Kidney (tissue), 14 donors: Measurements from ENCODE around the gene PC. TPM values are rescaled to one million over a fixed set of nuclear protein-coding genes. Genes with fewer than 3 reads are reported as not detected.
A peak's percentile ranks its signal among the peaks of the same experiment; 100 is the strongest.

Experiments
- DNase-seq, 5 donors: peaks; one replicate each; pipeline ENCODE4 v3.0.0-alpha.2; 2013 to 2020
- FAIRE-seq: peaks from 2 replicates; lab custom pipeline; 2012; peaks lifted over from hg19 to GRCh38; lab: Jason Lieb, UNC
- H3K27ac ChIP-seq, 2 donors: one replicate each; pipeline ENCODE4 v1.7.0; 2013; ENCODE audit warnings: low read depth in 2 of 2, low read length in 2 of 2, inconsistent platforms in 1 of 2
- H3K27me3 ChIP-seq: one replicate; pipeline ENCODE4 v1.7.1; 2013; ENCODE audit warnings: low read length, inconsistent platforms; ENCODE audit not compliant: control insufficient read depth, insufficient read depth
- H3K36me3 ChIP-seq, 3 donors: one replicate each; pipeline versions ENCODE4 v1.7.0 to v1.7.1; 2013; ENCODE audit warnings: low read length in 3 of 3, control low read depth in 1 of 3, inconsistent platforms in 1 of 3; ENCODE audit not compliant: insufficient read depth in 3 of 3, control insufficient read depth in 2 of 3
- H3K4me1 ChIP-seq, 3 donors: one replicate each; pipeline versions ENCODE4 v1.7.0 to v1.7.1; 2013; ENCODE audit warnings: low read length in 3 of 3, inconsistent platforms in 1 of 3, low read depth in 1 of 3; ENCODE audit not compliant: control insufficient read depth in 2 of 3, insufficient read depth in 2 of 3
- H3K4me3 ChIP-seq, 3 donors: one replicate each; pipeline versions ENCODE4 v1.7.0 to v1.8.1; 2013; ENCODE audit warnings: low read length in 3 of 3, control low read depth in 1 of 3, inconsistent platforms in 1 of 3
- H3K9ac ChIP-seq, 3 donors: one replicate each; pipeline versions ENCODE4 v1.7.0 to v1.7.1; 2013; ENCODE audit warnings: low read length in 3 of 3, control low read depth in 1 of 3, inconsistent platforms in 1 of 3
- H3K9me3 ChIP-seq, 3 donors: one replicate each; pipeline versions ENCODE4 v1.7.0 to v1.7.1; 2013; ENCODE audit warnings: low read length in 3 of 3, control low read depth in 1 of 3, inconsistent platforms in 1 of 3; ENCODE audit not compliant: control insufficient read depth in 2 of 3, insufficient read depth in 1 of 3
- intact Hi-C: fragments of 100-400 bp; cut with DNase I; formaldehyde crosslinking; loops from one replicate; pipeline ENCODE4 v1.11.1; 2022
- polyA plus RNA-seq: library from polyadenylated mRNA; stranded (reverse); fragments of 350-450 nt; fragmentation: Illumina TruSeq; extraction: RNeasy Lipid Tissue Mini Kit (QIAGEN cat#74804); gene quantifications from one replicate; pipeline ENCODE4 v1.2.3, GENCODE V29; 2014; ENCODE audit warnings: low read depth, low replicate concordance; ENCODE audit not compliant: insufficient read depth
- total RNA-seq: library from RNA; stranded (reverse); fragmentation: NEBNext Ultra II Directional; extraction: Animal tissue kit (Norgen Biotek cat#: 25700); gene quantifications from one replicate; pipeline ENCODE4 v1.2.1, GENCODE V29; 2021
- TF ChIP-seq, protein P1 (sequence below): IDR thresholded peaks from 3 replicates; pipeline ENCODE4 v1.5.1; 2012; ENCODE audit warnings: mild to moderate bottlenecking, moderate library complexity, borderline replicate concordance; ENCODE audit not compliant: insufficient read depth; ENCODE audit errors: extremely low read depth
- donor health status: control.
- donor health status: control.
- donor health status: control.
- donor health status: control.
- donor health status: control.
- donor health status: DM: yes; HTN: yes; CAD: no.
- donor health status: Normal renal cell carcinoma (clear cell type).

Gene PC
- total and polyA plus RNA-seq, 2 donors from 2014 or later = 20.8 to 95.2 TPM

DNA sequence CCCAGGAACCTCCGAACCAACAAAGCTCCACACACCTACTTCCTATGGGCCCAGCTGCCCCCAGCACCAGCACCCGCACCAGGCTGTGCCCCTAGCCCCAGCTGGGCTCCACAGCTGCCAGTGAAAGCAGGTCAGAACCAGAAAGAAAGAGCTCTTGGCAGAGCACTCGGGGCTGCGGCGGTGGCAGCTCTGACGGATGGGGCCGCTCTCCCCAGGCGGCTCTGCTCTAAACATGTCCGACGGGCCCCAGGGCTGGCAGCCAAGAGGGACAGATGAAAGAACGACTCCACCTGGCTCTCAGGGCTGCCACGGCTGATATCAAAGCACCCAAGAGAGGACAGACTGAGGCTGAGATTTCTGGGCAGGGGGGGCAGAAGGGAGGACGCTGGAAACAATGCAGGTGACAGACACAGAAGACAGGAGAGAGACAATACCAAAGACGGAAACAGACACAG lies 75.6 kb downstream of the PC start:
- no peak for DNase-seq
- Histone ChIP-seq H3K9ac (no peak overlapping the region), H3K4me1 (peaks cover 0 to 11% (median 0%) of the 10 kb centered on the region in 3 donors), H3K27ac (no peak overlapping the region), H3K36me3 (no peaks in the 10 kb centered on the region), H3K4me3 (no peak overlapping the region), H3K9me3 (no peaks in the 10 kb centered on the region), H3K27me3 (no peaks in the 10 kb centered on the region)
- FAIRE-seq = no peak
- intact Hi-C loops = no loop called here
- TF ChIP-seq, protein P1, sequence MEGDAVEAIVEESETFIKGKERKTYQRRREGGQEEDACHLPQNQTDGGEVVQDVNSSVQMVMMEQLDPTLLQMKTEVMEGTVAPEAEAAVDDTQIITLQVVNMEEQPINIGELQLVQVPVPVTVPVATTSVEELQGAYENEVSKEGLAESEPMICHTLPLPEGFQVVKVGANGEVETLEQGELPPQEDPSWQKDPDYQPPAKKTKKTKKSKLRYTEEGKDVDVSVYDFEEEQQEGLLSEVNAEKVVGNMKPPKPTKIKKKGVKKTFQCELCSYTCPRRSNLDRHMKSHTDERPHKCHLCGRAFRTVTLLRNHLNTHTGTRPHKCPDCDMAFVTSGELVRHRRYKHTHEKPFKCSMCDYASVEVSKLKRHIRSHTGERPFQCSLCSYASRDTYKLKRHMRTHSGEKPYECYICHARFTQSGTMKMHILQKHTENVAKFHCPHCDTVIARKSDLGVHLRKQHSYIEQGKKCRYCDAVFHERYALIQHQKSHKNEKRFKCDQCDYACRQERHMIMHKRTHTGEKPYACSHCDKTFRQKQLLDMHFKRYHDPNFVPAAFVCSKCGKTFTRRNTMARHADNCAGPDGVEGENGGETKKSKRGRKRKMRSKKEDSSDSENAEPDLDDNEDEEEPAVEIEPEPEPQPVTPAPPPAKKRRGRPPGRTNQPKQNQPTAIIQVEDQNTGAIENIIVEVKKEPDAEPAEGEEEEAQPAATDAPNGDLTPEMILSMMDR = no peak

DNA sequence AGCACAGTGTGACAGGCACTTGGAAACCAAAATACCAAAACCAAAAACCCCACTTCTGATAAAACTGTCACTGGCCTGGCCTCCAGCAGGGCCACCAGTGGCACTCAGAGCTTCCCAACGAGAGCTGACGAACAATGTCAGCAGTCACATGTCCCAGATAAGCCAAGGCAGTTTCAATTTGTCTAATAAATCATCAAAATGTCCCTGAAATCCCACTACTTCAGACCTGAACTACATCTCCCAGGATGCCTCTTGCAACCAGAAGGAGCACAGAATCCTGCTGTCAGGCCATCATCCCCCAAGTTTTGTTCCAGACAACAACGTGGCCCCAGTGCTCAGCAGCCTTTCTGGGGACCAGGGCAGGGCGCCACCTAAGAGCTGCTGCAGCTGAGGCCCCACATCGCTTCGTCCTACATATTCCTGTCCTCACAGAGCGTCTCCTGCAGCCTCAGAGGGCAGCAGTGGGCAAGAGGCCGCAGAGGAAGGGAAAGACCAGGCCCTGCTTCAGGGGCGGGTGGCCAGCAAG lies 76.2 kb downstream of the PC start:
- Histone ChIP-seq H3K27ac (no peak overlapping the region), H3K36me3 (no peaks in the 10 kb centered on the region), H3K27me3 (no peaks in the 10 kb centered on the region), H3K9ac (no peak overlapping the region), H3K4me3 (no peak overlapping the region), H3K9me3 (no peaks in the 10 kb centered on the region), H3K4me1 (peaks cover 0 to 11% (median 0%) of the 10 kb centered on the region in 3 donors)
- DNase-seq (peak in 1 of 5 donors; percentile 40), FAIRE-seq (no peak)
- intact Hi-C loops = no loop called here
- TF ChIP-seq, protein P1 = no peak

DNA sequence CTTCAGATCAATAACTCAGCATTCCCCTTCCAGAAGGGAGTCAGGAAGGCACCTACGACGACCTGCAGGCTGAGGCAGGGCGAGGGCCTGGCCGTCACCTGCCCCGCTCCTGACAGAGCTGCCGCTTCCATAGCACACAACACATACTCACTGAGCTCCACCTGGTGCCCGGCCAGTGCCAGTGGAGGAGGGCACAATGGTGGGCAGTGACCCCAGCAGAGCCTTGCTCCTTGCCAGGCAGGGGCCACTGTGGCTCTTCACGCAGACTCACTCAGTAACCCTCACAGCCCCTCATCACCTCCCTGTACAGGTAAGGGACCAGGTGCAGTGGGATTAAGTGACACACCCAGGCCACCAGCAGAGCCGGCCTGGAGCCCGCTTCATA lies 76.7 kb downstream of the PC start:
- Histone ChIP-seq H3K27me3 (no peaks in the 10 kb centered on the region), H3K4me1 (peaks cover 0 to 8% (median 4%) of the 10 kb centered on the region in 3 donors), H3K9me3 (no peaks in the 10 kb centered on the region), H3K9ac (no peak overlapping the region), H3K36me3 (no peaks in the 10 kb centered on the region), H3K27ac (no peak overlapping the region), H3K4me3 (no peak overlapping the region)
- no peak for FAIRE-seq
- TF ChIP-seq, protein P1 = no peak
- intact Hi-C loops = no loop called here
- peak in 1 of 5 donors; percentile 55 for DNase-seq
